ENCODE data around the gene ZSCAN1.
"Not testable (repeated sequence)": the region's sequence is repeated elsewhere in the genome, so short reads cannot be mapped to it uniquely, and the experiment has no call there.

DNA sequence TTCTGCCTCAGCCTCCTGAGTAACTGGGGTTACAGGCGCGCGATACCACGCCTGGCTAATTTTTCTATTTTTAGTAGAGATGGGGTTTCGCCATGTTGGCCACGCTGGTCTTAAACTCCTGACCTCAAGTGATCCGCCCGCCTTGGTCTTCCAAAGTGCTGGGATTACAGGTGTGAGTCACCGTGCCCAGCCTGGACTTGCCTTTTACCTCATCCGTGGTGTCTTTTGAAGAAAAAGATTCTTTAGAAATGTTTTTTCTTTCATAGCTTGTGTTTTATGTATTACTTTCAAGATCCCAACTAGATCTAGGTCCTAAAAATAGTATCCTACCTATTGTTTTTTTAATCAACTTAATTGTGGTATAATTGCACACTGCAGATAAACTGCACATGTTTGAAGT, 24.9 kb upstream of the ZSCAN1 start:
- TF ChIP-seq EZH2, EZH2phosphoT487 (IDR thresholded peaks at IDR 0.05): not testable (repeated sequence)

All from neural progenitor cell (in vitro differentiated cells).